Lower lobe of right lung (tissue), 2 donors: ENCODE results near the gene ACOXL. TPM values are rescaled to one million over a fixed set of nuclear protein-coding genes. Genes with fewer than 3 reads are reported as not detected.
A peak's percentile ranks its signal among the peaks of the same experiment; 100 is the strongest.

Experiments
- ATAC-seq, 2 donors: fragments of 200-7000 bp; cut with Tn5 transposase; one replicate each; pipeline ENCODE4 v1.9.1; 2020 to 2022; ENCODE audit warnings: mild to moderate bottlenecking in 2 of 2, moderate library complexity in 2 of 2
- DNase-seq: peaks from one replicate; pipeline ENCODE4 v3.0.0-alpha.2; 2020
- H3K27ac ChIP-seq: fragments of 200-600 bp; one replicate; pipeline ENCODE4 v1.8.0; 2022
- H3K27me3 ChIP-seq: fragments of 200-600 bp; one replicate; pipeline ENCODE4 v1.8.0; 2022; ENCODE audit warnings: low read depth
- H3K36me3 ChIP-seq: fragments of 200-600 bp; one replicate; pipeline ENCODE4 v1.8.0; 2022; ENCODE audit warnings: mild to moderate bottlenecking
- H3K4me1 ChIP-seq: fragments of 200-600 bp; one replicate; pipeline ENCODE4 v1.8.0; 2022
- H3K4me3 ChIP-seq: fragments of 200-600 bp; one replicate; pipeline ENCODE4 v1.8.0; 2022; ENCODE audit warnings: mild to moderate bottlenecking
- H3K9me3 ChIP-seq: fragments of 200-600 bp; one replicate; pipeline ENCODE4 v1.8.0; 2022
- intact Hi-C: fragments of 100-400 bp; cut with DNase I; formaldehyde crosslinking; loops from one replicate; pipeline ENCODE4 v1.11.0; 2022
- total RNA-seq: library from RNA; stranded (reverse); fragmentation: NEBNext Ultra II Directional; extraction: Animal tissue kit (Norgen Biotek cat#: 25700); gene quantifications from one replicate; pipeline ENCODE4 v1.2.1, GENCODE V29; 2021
- TF ChIP-seq, protein P1 (sequence below): fragments of 200-600 bp; IDR thresholded peaks from one replicate; pipeline ENCODE4 v1.8.0; 2022; ENCODE audit warnings: antibody characterized with exemption, mild to moderate bottlenecking
- donor health status: DM: no; HTN: yes; CAD: no; lungs with severe emphysema.

The ACOXL gene
- total RNA-seq, 1 donor from 2014 or later, result 38.5 TPM

DNA sequence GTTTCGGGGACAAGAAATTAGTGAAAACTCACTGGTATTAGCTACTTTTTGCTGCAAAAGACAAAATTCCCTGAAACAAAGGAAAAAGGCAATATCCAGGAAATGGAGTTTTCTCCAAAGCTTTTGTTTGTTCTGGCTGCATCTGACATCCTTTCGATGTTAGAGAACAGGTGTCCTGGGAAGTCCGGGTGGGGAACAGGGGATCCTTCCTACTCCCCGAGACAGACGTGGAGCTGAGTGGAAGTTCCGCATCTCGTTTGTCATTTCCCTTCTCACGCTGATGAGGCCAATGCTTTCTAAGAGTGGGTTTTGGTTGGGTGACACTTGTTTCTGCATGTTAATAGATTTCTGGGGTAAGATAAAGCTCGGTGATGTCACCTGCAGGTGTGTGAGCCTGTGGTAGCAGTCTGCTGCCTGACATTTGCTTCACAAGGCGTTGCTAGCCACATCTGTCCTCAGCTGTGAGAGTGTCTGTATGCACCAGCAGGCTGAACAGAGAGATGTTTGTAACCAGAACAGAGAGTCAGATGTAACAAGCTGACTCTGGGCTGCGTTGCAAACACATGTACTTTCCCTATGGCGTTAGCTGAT lies 125.9 kb downstream of the ACOXL start:
- TF ChIP-seq, protein P1, sequence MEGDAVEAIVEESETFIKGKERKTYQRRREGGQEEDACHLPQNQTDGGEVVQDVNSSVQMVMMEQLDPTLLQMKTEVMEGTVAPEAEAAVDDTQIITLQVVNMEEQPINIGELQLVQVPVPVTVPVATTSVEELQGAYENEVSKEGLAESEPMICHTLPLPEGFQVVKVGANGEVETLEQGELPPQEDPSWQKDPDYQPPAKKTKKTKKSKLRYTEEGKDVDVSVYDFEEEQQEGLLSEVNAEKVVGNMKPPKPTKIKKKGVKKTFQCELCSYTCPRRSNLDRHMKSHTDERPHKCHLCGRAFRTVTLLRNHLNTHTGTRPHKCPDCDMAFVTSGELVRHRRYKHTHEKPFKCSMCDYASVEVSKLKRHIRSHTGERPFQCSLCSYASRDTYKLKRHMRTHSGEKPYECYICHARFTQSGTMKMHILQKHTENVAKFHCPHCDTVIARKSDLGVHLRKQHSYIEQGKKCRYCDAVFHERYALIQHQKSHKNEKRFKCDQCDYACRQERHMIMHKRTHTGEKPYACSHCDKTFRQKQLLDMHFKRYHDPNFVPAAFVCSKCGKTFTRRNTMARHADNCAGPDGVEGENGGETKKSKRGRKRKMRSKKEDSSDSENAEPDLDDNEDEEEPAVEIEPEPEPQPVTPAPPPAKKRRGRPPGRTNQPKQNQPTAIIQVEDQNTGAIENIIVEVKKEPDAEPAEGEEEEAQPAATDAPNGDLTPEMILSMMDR, result no peak
- Histone ChIP-seq H3K27ac (no peak overlapping the region), H3K4me3 (no peak overlapping the region), H3K9me3 (no peaks in the 10 kb centered on the region), H3K27me3 (no peaks in the 10 kb centered on the region), H3K4me1 (no peaks in the 10 kb centered on the region), H3K36me3 (no peaks in the 10 kb centered on the region)
- DNase-seq (no peak), ATAC-seq (peak; percentile 64 to 74)
- intact Hi-C loops, result no loop called here

DNA sequence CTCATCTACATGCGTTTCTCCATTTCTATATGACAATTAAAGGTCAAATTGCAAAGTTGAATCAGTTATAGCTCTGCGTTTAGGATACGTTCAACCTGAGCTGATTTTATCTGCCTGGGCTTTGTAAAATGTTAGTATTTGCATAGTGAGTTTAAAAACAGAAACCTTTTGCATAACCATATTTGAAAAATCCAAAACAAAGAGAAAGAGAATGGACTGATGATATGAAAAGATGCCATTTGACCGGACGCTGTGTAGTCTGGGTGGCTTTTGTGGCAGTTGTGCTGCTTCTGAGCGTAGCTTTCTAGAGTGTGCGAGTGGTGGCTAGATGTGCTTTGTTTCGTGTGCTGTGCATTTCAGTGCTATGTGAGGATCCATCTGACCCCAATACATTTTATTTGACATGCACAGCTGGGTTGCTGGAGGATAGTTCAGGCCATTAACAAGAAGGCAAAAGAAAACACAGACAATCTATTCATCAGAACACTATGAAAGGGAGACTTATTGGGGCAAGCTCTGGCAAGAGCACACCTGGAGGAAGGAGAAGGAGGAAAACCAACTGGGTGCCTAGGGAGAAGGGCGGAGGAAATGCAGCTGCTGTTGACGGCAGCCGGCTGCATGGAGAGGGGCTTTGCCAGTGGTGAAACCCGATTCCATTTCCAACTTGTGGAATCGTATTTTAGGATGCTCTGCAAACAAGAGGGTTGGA lies 126.8 kb downstream of the ACOXL start:
- H3K27ac ChIP-seq, result no peak overlapping the region
- TF ChIP-seq, protein P1, result no peak
- no peaks in the 10 kb centered on the region for H3K27me3 ChIP-seq
- H3K4me3 ChIP-seq, result no peak overlapping the region
- no peak for ATAC-seq
- H3K9me3 ChIP-seq, result no peaks in the 10 kb centered on the region
- no peaks in the 10 kb centered on the region for H3K4me1 ChIP-seq
- H3K36me3 ChIP-seq, result no peaks in the 10 kb centered on the region
- DNase-seq, result no peak
- intact Hi-C loops, result no loop called here

GRCh38 chr2:110860630-110861029 lies 128.3 kb downstream of the ACOXL start:
- H3K36me3 ChIP-seq, result no peaks in the 10 kb centered on the region
- H3K27ac ChIP-seq, result no peak overlapping the region
- no peak overlapping the region for H3K4me3 ChIP-seq
- no peaks in the 10 kb centered on the region for H3K4me1 ChIP-seq
- no peaks in the 10 kb centered on the region for H3K27me3 ChIP-seq
- intact Hi-C loops, result no loop called here
- TF ChIP-seq, protein P1, result no peak
- DNase-seq (no peak), ATAC-seq (no peak)
- no peaks in the 10 kb centered on the region for H3K9me3 ChIP-seq

DNA sequence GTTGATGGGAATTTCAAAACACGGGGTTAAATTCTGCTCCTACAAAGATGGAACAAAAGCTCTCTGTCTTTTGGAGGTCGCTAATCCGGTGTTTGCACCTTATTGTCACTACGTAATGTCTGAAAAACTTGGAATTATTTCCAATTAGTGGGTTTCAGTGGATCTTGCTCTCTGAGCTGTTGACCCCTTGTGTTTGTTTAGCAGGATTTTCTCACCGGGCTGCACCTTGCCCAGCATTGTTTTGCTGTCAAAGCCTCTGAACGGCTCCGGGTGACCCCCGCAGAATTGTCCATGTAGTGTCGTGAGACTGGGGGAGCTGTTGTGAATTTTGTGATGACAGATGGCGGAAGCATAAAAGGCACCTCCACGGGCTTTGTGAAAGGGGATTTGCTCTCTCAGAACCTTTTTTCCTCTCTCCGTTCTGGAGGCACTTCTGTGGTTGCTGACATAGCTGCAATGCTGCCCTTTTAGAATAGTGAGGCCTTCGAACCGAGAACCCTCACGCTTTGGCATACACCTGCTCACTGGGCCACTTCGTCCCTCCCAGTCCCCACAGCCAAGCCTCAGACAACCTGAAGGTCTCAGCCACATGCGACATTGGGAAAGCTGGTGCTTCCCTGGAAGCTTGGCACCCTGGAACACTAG lies 129.4 kb downstream of the ACOXL start:
- TF ChIP-seq, protein P1, result no peak
- no peak for DNase-seq
- no peak for ATAC-seq

GRCh38 chr2:110863726-110864125 lies 131.4 kb downstream of the ACOXL start:
- Histone ChIP-seq H3K36me3 (no peaks in the 10 kb centered on the region), H3K9me3 (no peaks in the 10 kb centered on the region), H3K27me3 (no peaks in the 10 kb centered on the region), H3K4me1 (no peaks in the 10 kb centered on the region), H3K27ac (no peak overlapping the region), H3K4me3 (no peak overlapping the region)
- TF ChIP-seq, protein P1, result no peak
- intact Hi-C loops, result no loop called here
- DNase-seq (no peak), ATAC-seq (no peak)

More for the DNA sequence above, 129.4 kb downstream of the ACOXL start:
- Histone ChIP-seq H3K27me3 (no peaks in the 10 kb centered on the region), H3K36me3 (no peaks in the 10 kb centered on the region), H3K27ac (no peak overlapping the region), H3K4me3 (no peak overlapping the region), H3K4me1 (no peaks in the 10 kb centered on the region), H3K9me3 (no peaks in the 10 kb centered on the region)
- intact Hi-C loops, result no loop called here
